Hepatocyte (in vitro differentiated cells): Measurements from ENCODE around the gene MAP4K2.

Experiments
- CTCF ChIP-seq: fragments of 200-600 bp; sonication (generic); IDR thresholded peaks from 2 replicates; pipeline ENCODE4 v1.5.1; 2016; ENCODE audit warnings: antibody characterized with exemption, mild to moderate bottlenecking; ENCODE audit not compliant: poor library complexity
- EZH2phosphoT487 ChIP-seq: fragments of 200-600 bp; sonication (generic); IDR thresholded peaks from one replicate; pipeline ENCODE4 v1.6.1; 2018; ENCODE audit warnings: antibody characterized with exemption, mild to moderate bottlenecking, low read depth, moderate library complexity; ENCODE audit not compliant: unreplicated experiment, severe bottlenecking

GRCh38 chr11:64810271-64810890 lies 7.4 kb upstream of the MAP4K2 start, which contains the start of gene MEN1:
- no peak for TF ChIP-seq CTCF
- no peak for TF ChIP-seq EZH2phosphoT487
